Tibial nerve (tissue), 4 donors: ENCODE results near the gene MYBBP1A. TPM values are rescaled to one million over a fixed set of nuclear protein-coding genes. Genes with fewer than 3 reads are reported as not detected.

Experiments
- DNase-seq, 2 donors: peaks; one replicate each; pipeline ENCODE4 v3.0.0-alpha.2; 2019; ENCODE audit warnings: low spot score in 2 of 2
- H3K27ac ChIP-seq, 4 donors: fragments of 200-600 bp; sonication (generic) in 3 of 4; one replicate each; pipeline ENCODE4 v1.5.1; 2017 to 2019; ENCODE audit warnings: mild to moderate bottlenecking in 1 of 4
- H3K27me3 ChIP-seq, 2 donors: fragments of 200-600 bp; sonication (generic) in 1 of 2; one replicate each; pipeline versions ENCODE4 v1.5.1 to v1.6.0; 2017 to 2019
- H3K36me3 ChIP-seq, 3 donors: fragments of 200-600 bp; sonication (generic); one replicate each; pipeline ENCODE4 v1.5.1; 2018 to 2019
- H3K4me1 ChIP-seq, 4 donors: fragments of 200-600 bp; sonication (generic) in 3 of 4; one replicate each; pipeline ENCODE4 v1.5.1; 2017 to 2019
- H3K4me3 ChIP-seq, 4 donors: fragments of 200-600 bp; sonication (generic) in 3 of 4; one replicate each; pipeline ENCODE4 v1.5.1; 2017 to 2019; ENCODE audit warnings: mild to moderate bottlenecking in 1 of 4, moderate library complexity in 1 of 4
- H3K9me3 ChIP-seq, 4 donors: fragments of 200-600 bp; sonication (generic) in 3 of 4; one replicate each; pipeline ENCODE4 v1.5.1; 2017 to 2019
- EP300 ChIP-seq, 2 donors: sonication (generic); formaldehyde crosslinking; IDR thresholded peaks; one replicate each; pipeline ENCODE4 v1.6.1; 2017; ENCODE audit warnings: antibody characterized with exemption in 2 of 2, mild to moderate bottlenecking in 1 of 2
- POLR2A ChIP-seq, 2 donors: fragments of 450-650 bp; IDR thresholded peaks; one replicate each; pipeline ENCODE4 v1.6.1; 2017; ENCODE audit warnings: antibody characterized with exemption in 2 of 2, mild to moderate bottlenecking in 2 of 2, moderate library complexity in 2 of 2
- WGBS, 2 donors: methylation state at CpG; one replicate each; pipeline ENCODE4 v1.1.5; 2018; 5-methylcytosine and 5-hydroxymethylcytosine counted together
- total RNA-seq, 4 donors: library from RNA; depleted of rRNA; stranded (reverse); fragments of >200 nt; gene quantifications; one replicate each; pipeline ENCODE4 v1.1.0, GENCODE V29; 2016
- TF ChIP-seq, protein P1 (sequence below), 5 experiments: fragments of 200-600 bp in 3 of 5; fragments of 450-650 bp in 2 of 5; sonication (generic) in 3 of 5; IDR thresholded peaks; one replicate each; pipeline ENCODE4 v1.5.1; 2016 to 2019; ENCODE audit warnings: antibody characterized with exemption in 5 of 5, mild to moderate bottlenecking in 3 of 5, moderate library complexity in 2 of 5

Gene MYBBP1A
- total RNA-seq, 4 donors from 2014 or later, result 53.8 to 119 (median 54.4) TPM

- no peaks in the 10 kb centered on the region for H3K9me3 ChIP-seq
- 83 to 85% methylated on average over 8 of the region's 8 CpGs for WGBS, 2 donors
- DNase-seq, result no peak
- H3K4me3 ChIP-seq, result no peak overlapping the region
- TF ChIP-seq, protein P1, sequence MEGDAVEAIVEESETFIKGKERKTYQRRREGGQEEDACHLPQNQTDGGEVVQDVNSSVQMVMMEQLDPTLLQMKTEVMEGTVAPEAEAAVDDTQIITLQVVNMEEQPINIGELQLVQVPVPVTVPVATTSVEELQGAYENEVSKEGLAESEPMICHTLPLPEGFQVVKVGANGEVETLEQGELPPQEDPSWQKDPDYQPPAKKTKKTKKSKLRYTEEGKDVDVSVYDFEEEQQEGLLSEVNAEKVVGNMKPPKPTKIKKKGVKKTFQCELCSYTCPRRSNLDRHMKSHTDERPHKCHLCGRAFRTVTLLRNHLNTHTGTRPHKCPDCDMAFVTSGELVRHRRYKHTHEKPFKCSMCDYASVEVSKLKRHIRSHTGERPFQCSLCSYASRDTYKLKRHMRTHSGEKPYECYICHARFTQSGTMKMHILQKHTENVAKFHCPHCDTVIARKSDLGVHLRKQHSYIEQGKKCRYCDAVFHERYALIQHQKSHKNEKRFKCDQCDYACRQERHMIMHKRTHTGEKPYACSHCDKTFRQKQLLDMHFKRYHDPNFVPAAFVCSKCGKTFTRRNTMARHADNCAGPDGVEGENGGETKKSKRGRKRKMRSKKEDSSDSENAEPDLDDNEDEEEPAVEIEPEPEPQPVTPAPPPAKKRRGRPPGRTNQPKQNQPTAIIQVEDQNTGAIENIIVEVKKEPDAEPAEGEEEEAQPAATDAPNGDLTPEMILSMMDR (IDR thresholded peaks at IDR 0.05), result no peak
- TF ChIP-seq EP300 (IDR thresholded peaks at IDR 0.05) (no peak), POLR2A (IDR thresholded peaks at IDR 0.05) (no peak)
- H3K27me3 ChIP-seq, result no peaks in the 10 kb centered on the region
- peaks cover 5 to 68% (median 22%) of the 10 kb centered on the region in 3 donors for H3K36me3 ChIP-seq
- peak overlapping the region in 1 of 4 donors; percentile 88 for H3K27ac ChIP-seq
- H3K4me1 ChIP-seq, result peaks cover 0 to 57% (median 37%) of the 10 kb centered on the region in 4 donors
Observed at GRCh38 chr17:4539025-4539424, 16.2 kb downstream of the MYBBP1A start.

- Histone ChIP-seq H3K9me3 (no peaks in the 10 kb centered on the region), H3K27ac (peak overlapping the region in 3 of 4 donors; percentile 28 to 88 (median 51)), H3K27me3 (no peaks in the 10 kb centered on the region), H3K36me3 (peaks cover 5 to 62% (median 21%) of the 10 kb centered on the region in 3 donors), H3K4me1 (peaks cover 0 to 63% (median 43%) of the 10 kb centered on the region in 4 donors), H3K4me3 (no peak overlapping the region)
- WGBS, 2 donors, result 52 to 62% methylated on average over 8 to 11 of the region's 13 CpGs
- DNase-seq, result no peak
- no peak for TF ChIP-seq EP300 (IDR thresholded peaks at IDR 0.05)
- TF ChIP-seq, protein P1 (IDR thresholded peaks at IDR 0.05), result no peak
Observed at GRCh38 chr17:4538236-4539002, 16.8 kb downstream of the MYBBP1A start.

- H3K4me3 ChIP-seq, result no peak overlapping the region
- no peaks in the 10 kb centered on the region for H3K27me3 ChIP-seq
- H3K4me1 ChIP-seq, result peaks cover 0 to 69% (median 49%) of the 10 kb centered on the region in 4 donors
- H3K36me3 ChIP-seq, result peaks cover 4 to 54% (median 20%) of the 10 kb centered on the region in 3 donors
- TF ChIP-seq POLR2A (IDR thresholded peaks at IDR 0.05), result no peak
- no peak for TF ChIP-seq EP300 (IDR thresholded peaks at IDR 0.05)
- TF ChIP-seq, protein P1 (IDR thresholded peaks at IDR 0.05), result no peak
- H3K27ac ChIP-seq, result peak overlapping the region in 3 of 4 donors; percentile 51 to 93 (median 88)
- no peak for DNase-seq
- 47 to 67% methylated on average over 11 to 17 of the region's 19 CpGs for WGBS, 2 donors
- H3K9me3 ChIP-seq, result no peaks in the 10 kb centered on the region
Observed at GRCh38 chr17:4537451-4538235, 17.5 kb downstream of the MYBBP1A start.

GRCh38 chr17:4536742-4537411, 18.3 kb downstream of the MYBBP1A start:
- WGBS, 2 donors, result 31 to 37% methylated on average over 16 to 18 of the region's 18 CpGs
- no peak for DNase-seq
- peak overlapping the region in 3 of 4 donors; percentile 51 to 93 (median 88) for H3K27ac ChIP-seq

More at GRCh38 chr17:4536742-4537411, 18.3 kb downstream of the MYBBP1A start:
- Histone ChIP-seq H3K27me3 (no peaks in the 10 kb centered on the region), H3K36me3 (peaks cover 0 to 46% (median 14%) of the 10 kb centered on the region in 3 donors), H3K4me3 (peak overlapping the region in 1 of 4 donors; percentile 24), H3K9me3 (no peaks in the 10 kb centered on the region), H3K4me1 (peaks cover 0 to 67% (median 49%) of the 10 kb centered on the region in 4 donors)
- TF ChIP-seq POLR2A (IDR thresholded peaks at IDR 0.05) (no peak), EP300 (IDR thresholded peaks at IDR 0.05) (peak in 1 of 2 donors; percentile 50)
- TF ChIP-seq, protein P1 (IDR thresholded peaks at IDR 0.05), result no peak
